Neural cell (in vitro differentiated cells): ENCODE results near the gene VTI1B. TPM values are rescaled to one million over a fixed set of nuclear protein-coding genes. Genes with fewer than 3 reads are reported as not detected.
A peak's percentile ranks its signal among the peaks of the same experiment; 100 is the strongest.
"Not testable (repeated sequence)": the region's sequence is repeated elsewhere in the genome, so short reads cannot be mapped to it uniquely, and the experiment has no call there.

Experiments used
- H2AFZ ChIP-seq: fragments of 200-600, 300-800 bp; sonication (generic), shearing (Covaris generic); 2 replicates; pipeline ENCODE4 v1.6.0; 2014; ENCODE audit warnings: low read depth, mild to moderate bottlenecking, antibody characterized with exemption, low read length, moderate library complexity
- H3F3A ChIP-seq: fragments of 200-600 bp; shearing (Covaris generic); 2 replicates; pipeline ENCODE4 v1.6.1; 2016; ENCODE audit warnings: mild to moderate bottlenecking, moderate library complexity, mixed read lengths, antibody characterized with exemption, low read length; ENCODE audit not compliant: insufficient read depth, poor library complexity, severe bottlenecking
- H3K27ac ChIP-seq: fragments of 200-600, 300-800 bp; sonication (generic), shearing (Covaris generic); 2 replicates; pipeline ENCODE4 v1.5.1; 2014; ENCODE audit warnings: mild to moderate bottlenecking, low read length, moderate library complexity
- H3K27me3 ChIP-seq: fragments of 300-800, 200-600 bp; sonication (generic), shearing (Covaris generic); 2 replicates; pipeline ENCODE4 v1.6.0; 2014; ENCODE audit warnings: mild to moderate bottlenecking, low read depth, low read length, moderate library complexity; ENCODE audit not compliant: insufficient read depth
- H3K36me3 ChIP-seq: fragments of 300-800, 200-600 bp; sonication (generic), shearing (Covaris generic); 2 replicates; pipeline ENCODE4 v1.5.1; 2014; ENCODE audit warnings: mild to moderate bottlenecking, antibody characterized with exemption, low read length, moderate library complexity; ENCODE audit not compliant: insufficient read depth
- H3K4me2 ChIP-seq: fragments of 300-800, 200-600 bp; sonication (generic), shearing (Covaris generic); 2 replicates; pipeline ENCODE4 v1.6.0; 2014; ENCODE audit warnings: mild to moderate bottlenecking, low read length
- H3K4me3 ChIP-seq: fragments of 300-800, 200-600 bp; sonication (generic), shearing (Covaris generic); 2 replicates; pipeline ENCODE4 v1.5.1; 2014; ENCODE audit warnings: mild to moderate bottlenecking, low read length, moderate library complexity
- H3K79me2 ChIP-seq: fragments of 200-600 bp; shearing (Covaris generic); replicated peaks from 2 replicates; pipeline ENCODE4 v1.6.0; 2014; ENCODE audit warnings: mild to moderate bottlenecking, low read length, moderate library complexity; ENCODE audit not compliant: insufficient read depth
- H3K9ac ChIP-seq: fragments of 300-800, 200-600 bp; sonication (generic), shearing (Covaris generic); 2 replicates; pipeline ENCODE4 v1.6.1; 2016; ENCODE audit warnings: mild to moderate bottlenecking, low read length, mixed read lengths
- H3K9me2 ChIP-seq: fragments of 200-600 bp; shearing (Covaris generic); 2 replicates; pipeline ENCODE4 v1.6.1; 2016; ENCODE audit warnings: mild to moderate bottlenecking, low read length, mixed read lengths; ENCODE audit not compliant: insufficient read depth
- H3K9me3 ChIP-seq: fragments of 200-600, 300-800 bp; sonication (generic), shearing (Covaris generic); 2 replicates; pipeline ENCODE4 v1.6.1; 2016; ENCODE audit warnings: mild to moderate bottlenecking, mixed run types, low read length, moderate library complexity, mixed read lengths
- H4K20me1 ChIP-seq: fragments of 200-600 bp; shearing (Covaris generic); 2 replicates; pipeline ENCODE4 v1.6.1; 2016; ENCODE audit warnings: mild to moderate bottlenecking, mixed run types; ENCODE audit not compliant: insufficient read depth
- EP300 ChIP-seq: fragments of 450-650 bp; conservative IDR thresholded peaks from 2 replicates; pipeline ENCODE4 v1.6.1; 2014; ENCODE audit warnings: antibody characterized with exemption, mild to moderate bottlenecking, moderate library complexity; ENCODE audit not compliant: poor library complexity, severe bottlenecking
- EZH2 ChIP-seq: fragments of 200-600, 300-800 bp; shearing (Covaris generic), sonication (generic); IDR thresholded peaks from 2 replicates; pipeline ENCODE4 v1.6.1; 2014; ENCODE audit warnings: antibody characterized with exemption, low read length, borderline replicate concordance, mild to moderate bottlenecking; ENCODE audit not compliant: insufficient read depth, poor library complexity, severe bottlenecking
- MXI1 ChIP-seq: fragments of 450-650 bp; conservative IDR thresholded peaks from 2 replicates; pipeline ENCODE4 v1.6.1; 2014; ENCODE audit warnings: antibody characterized with exemption, mild to moderate bottlenecking; ENCODE audit not compliant: poor library complexity, severe bottlenecking
- POLR2AphosphoS5 ChIP-seq: IDR thresholded peaks from 2 replicates; pipeline ENCODE4 v1.6.1; 2012
- RAD21 ChIP-seq: fragments of 450-650 bp; conservative IDR thresholded peaks from 2 replicates; pipeline ENCODE4 v1.6.1; 2014; ENCODE audit warnings: antibody characterized with exemption, mild to moderate bottlenecking, moderate library complexity
- SMC3 ChIP-seq: fragments of 450-650 bp; conservative IDR thresholded peaks from 2 replicates; pipeline ENCODE4 v1.6.1; 2014; ENCODE audit warnings: antibody characterized with exemption, mild to moderate bottlenecking, moderate library complexity; ENCODE audit not compliant: poor library complexity
- TAF1 ChIP-seq: IDR thresholded peaks from 2 replicates; pipeline ENCODE4 v1.6.1; 2012; ENCODE audit warnings: low read depth
- polyA plus RNA-seq: library from polyadenylated mRNA; depleted of rRNA; stranded (reverse); fragments of >200 nt; gene quantifications from 2 replicates; pipeline ENCODE4 v1.2.3, GENCODE V29; 2014
- TF ChIP-seq, protein P1 (sequence below): IDR thresholded peaks from 2 replicates; pipeline ENCODE4 v1.6.1; 2012; ENCODE audit warnings: borderline replicate concordance
- TF ChIP-seq, protein P2 (sequence below): fragments of 450-650 bp; IDR thresholded peaks from 2 replicates; pipeline ENCODE4 v1.5.1; 2014; ENCODE audit warnings: antibody characterized with exemption, mild to moderate bottlenecking, moderate library complexity; ENCODE audit not compliant: poor library complexity, severe bottlenecking

Gene VTI1B
- polyA plus RNA-seq, 1 donor from 2014 or later = 78.6 TPM

DNA sequence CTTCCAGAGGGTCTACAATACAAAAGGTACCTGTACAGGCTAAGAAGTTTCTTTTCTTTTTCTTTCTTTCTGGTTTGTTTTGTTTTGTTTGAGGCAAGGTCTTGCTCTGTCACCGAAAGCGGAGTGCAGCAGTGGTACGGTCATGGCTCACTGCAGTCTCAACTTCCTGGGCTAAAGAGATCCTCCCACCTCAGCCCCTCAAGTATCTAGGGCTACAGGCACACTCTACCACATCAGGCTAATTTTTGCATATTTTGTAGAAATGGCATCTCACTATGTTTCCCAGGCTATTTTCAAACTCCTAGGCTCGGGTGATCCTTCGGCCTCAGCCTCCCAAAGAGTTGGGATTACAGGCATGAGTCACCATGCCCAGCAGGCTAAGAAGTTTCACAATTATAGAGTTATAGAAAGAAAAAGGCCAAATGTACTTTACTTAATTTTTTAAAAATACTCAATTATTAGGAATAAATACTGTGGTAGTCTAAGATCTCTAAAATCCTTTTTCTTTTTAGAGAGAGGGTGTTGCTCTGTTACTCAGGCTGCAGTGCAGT, 71.4 kb downstream of the VTI1B start:
- Histone ChIP-seq H3K36me3 (no peaks in the 10 kb centered on the region), H3K9me3 (no peaks in the 10 kb centered on the region), H3K27me3 (no peaks in the 10 kb centered on the region), H3K9me2 (no peaks in the 10 kb centered on the region), H3K4me2 (no peak overlapping the region), H3K4me3 (no peak overlapping the region), H3K79me2 (no peaks in the 10 kb centered on the region), H2AFZ (no peak overlapping the region), H3F3A (no peaks in the 10 kb centered on the region), H4K20me1 (no peaks in the 10 kb centered on the region), H3K9ac (no peak overlapping the region), H3K27ac (no peak overlapping the region)
- TF ChIP-seq, protein P1, sequence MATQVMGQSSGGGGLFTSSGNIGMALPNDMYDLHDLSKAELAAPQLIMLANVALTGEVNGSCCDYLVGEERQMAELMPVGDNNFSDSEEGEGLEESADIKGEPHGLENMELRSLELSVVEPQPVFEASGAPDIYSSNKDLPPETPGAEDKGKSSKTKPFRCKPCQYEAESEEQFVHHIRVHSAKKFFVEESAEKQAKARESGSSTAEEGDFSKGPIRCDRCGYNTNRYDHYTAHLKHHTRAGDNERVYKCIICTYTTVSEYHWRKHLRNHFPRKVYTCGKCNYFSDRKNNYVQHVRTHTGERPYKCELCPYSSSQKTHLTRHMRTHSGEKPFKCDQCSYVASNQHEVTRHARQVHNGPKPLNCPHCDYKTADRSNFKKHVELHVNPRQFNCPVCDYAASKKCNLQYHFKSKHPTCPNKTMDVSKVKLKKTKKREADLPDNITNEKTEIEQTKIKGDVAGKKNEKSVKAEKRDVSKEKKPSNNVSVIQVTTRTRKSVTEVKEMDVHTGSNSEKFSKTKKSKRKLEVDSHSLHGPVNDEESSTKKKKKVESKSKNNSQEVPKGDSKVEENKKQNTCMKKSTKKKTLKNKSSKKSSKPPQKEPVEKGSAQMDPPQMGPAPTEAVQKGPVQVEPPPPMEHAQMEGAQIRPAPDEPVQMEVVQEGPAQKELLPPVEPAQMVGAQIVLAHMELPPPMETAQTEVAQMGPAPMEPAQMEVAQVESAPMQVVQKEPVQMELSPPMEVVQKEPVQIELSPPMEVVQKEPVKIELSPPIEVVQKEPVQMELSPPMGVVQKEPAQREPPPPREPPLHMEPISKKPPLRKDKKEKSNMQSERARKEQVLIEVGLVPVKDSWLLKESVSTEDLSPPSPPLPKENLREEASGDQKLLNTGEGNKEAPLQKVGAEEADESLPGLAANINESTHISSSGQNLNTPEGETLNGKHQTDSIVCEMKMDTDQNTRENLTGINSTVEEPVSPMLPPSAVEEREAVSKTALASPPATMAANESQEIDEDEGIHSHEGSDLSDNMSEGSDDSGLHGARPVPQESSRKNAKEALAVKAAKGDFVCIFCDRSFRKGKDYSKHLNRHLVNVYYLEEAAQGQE = no peak
- TF ChIP-seq SMC3 = no peak
- TF ChIP-seq, protein P2, sequence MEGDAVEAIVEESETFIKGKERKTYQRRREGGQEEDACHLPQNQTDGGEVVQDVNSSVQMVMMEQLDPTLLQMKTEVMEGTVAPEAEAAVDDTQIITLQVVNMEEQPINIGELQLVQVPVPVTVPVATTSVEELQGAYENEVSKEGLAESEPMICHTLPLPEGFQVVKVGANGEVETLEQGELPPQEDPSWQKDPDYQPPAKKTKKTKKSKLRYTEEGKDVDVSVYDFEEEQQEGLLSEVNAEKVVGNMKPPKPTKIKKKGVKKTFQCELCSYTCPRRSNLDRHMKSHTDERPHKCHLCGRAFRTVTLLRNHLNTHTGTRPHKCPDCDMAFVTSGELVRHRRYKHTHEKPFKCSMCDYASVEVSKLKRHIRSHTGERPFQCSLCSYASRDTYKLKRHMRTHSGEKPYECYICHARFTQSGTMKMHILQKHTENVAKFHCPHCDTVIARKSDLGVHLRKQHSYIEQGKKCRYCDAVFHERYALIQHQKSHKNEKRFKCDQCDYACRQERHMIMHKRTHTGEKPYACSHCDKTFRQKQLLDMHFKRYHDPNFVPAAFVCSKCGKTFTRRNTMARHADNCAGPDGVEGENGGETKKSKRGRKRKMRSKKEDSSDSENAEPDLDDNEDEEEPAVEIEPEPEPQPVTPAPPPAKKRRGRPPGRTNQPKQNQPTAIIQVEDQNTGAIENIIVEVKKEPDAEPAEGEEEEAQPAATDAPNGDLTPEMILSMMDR = no peak
- no peak for TF ChIP-seq POLR2AphosphoS5
- TF ChIP-seq MXI1 = no peak
- no peak for TF ChIP-seq RAD21
- TF ChIP-seq TAF1 = no peak
- TF ChIP-seq EP300 = no peak
- TF ChIP-seq EZH2 = no peak

DNA sequence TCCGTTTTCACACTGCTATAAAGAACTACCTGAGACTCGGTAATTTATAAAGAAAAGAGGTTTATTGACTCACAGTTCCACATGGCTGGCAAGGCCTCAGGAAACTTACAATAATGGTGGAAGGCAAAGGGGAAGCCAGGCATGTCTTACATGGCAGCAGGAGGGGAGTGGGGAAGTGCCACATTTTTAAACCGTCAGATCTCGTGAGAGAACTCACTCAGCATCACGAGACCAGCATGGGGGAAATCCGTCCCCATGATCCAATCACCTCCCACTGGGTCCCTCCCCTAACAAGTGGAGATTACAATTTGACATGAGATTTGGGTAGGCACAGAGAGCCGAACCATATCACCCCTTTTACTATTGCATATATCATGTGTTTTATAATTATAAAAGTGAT, 72.4 kb downstream of the VTI1B start:
- TF ChIP-seq TAF1 = no peak
- TF ChIP-seq, protein P2 = no peak
- TF ChIP-seq EZH2 = no peak
- no peak for TF ChIP-seq RAD21
- TF ChIP-seq, protein P1 = no peak
- no peak for TF ChIP-seq POLR2AphosphoS5
- TF ChIP-seq SMC3 = no peak
- TF ChIP-seq EP300 = no peak
- TF ChIP-seq MXI1 = no peak
- H3K9me2 ChIP-seq = no peaks in the 10 kb centered on the region
- no peak overlapping the region for H3K4me3 ChIP-seq

DNA sequence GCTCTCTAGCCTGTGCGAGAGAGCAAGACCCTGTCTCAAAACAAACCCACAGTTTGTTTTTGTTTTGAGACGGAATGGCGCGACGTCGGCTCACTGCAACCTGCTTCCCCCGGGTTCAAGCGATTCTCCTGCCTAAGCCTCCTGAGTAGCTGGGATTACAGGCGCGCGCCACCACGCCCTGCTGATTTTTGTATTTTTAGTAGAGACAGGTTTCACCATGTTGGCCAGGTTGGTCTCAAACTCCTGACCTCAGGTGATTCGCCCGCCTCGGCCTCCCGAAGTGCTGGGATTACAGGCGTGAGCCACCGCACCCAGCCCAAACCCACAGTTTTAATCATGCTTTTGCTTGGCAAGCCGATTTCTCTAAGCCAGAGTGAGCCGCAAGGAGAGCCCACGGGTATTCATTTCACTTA, 73.9 kb downstream of the VTI1B start:
- H3K27me3 ChIP-seq = not testable (repeated sequence)
- peak overlapping the region; percentile 77 for H3K9ac ChIP-seq

More for the DNA sequence above, 72.4 kb downstream of the VTI1B start:
- no peaks in the 10 kb centered on the region for H3K79me2 ChIP-seq
- H3K27me3 ChIP-seq = no peaks in the 10 kb centered on the region
- H3K27ac ChIP-seq = no peak overlapping the region
- H3F3A ChIP-seq = no peaks in the 10 kb centered on the region
- H2AFZ ChIP-seq = no peak overlapping the region
- no peaks in the 10 kb centered on the region for H3K36me3 ChIP-seq
- H3K9ac ChIP-seq = no peak overlapping the region
- no peak overlapping the region for H3K4me2 ChIP-seq
- H4K20me1 ChIP-seq = no peaks in the 10 kb centered on the region
- no peaks in the 10 kb centered on the region for H3K9me3 ChIP-seq

More for the DNA sequence above, 73.9 kb downstream of the VTI1B start:
- not testable (repeated sequence) for H3K9me2 ChIP-seq, H3K9me3 ChIP-seq, H4K20me1 ChIP-seq, H3K4me2 ChIP-seq, H3F3A ChIP-seq, H3K79me2 ChIP-seq, H3K36me3 ChIP-seq
- Histone ChIP-seq H2AFZ (peak overlapping the region; percentile 93), H3K27ac (peak overlapping the region; percentile 71), H3K4me3 (peak overlapping the region; percentile 89)
